Osteoblast (primary cell): ENCODE measurements around the gene MEF2A. TPM values are rescaled to one million over a fixed set of nuclear protein-coding genes. Genes with fewer than 3 reads are reported as not detected.

Source experiments
- DNase-seq: peaks from one replicate; pipeline ENCODE4 v3.0.0; 2011; ENCODE audit warnings: low spot score, mixed read lengths; ENCODE audit not compliant: insufficient read length; ENCODE audit errors: missing footprints
- H2AFZ ChIP-seq: 2 replicates; pipeline ENCODE4 v1.6.0; 2011; ENCODE audit warnings: mild to moderate bottlenecking, low read length
- H3K27ac ChIP-seq: 2 replicates; pipeline ENCODE4 v1.5.1; 2011; ENCODE audit warnings: mild to moderate bottlenecking, low read depth, low read length, moderate library complexity
- H3K27me3 ChIP-seq: 2 replicates; pipeline ENCODE4 v1.6.0; 2012; ENCODE audit warnings: mild to moderate bottlenecking, control low read depth, inconsistent platforms, low read length, moderate library complexity; ENCODE audit not compliant: insufficient read depth
- H3K36me3 ChIP-seq: 2 replicates; pipeline ENCODE4 v1.5.1; 2011; ENCODE audit warnings: mild to moderate bottlenecking, low read length, control low read depth, moderate library complexity; ENCODE audit not compliant: insufficient read depth
- H3K4me1 ChIP-seq: 2 replicates; pipeline ENCODE4 v1.5.1; 2011; ENCODE audit warnings: mild to moderate bottlenecking, low read length, control low read depth, moderate library complexity; ENCODE audit not compliant: insufficient read depth
- H3K4me2 ChIP-seq: 2 replicates; pipeline ENCODE4 v1.6.0; 2011; ENCODE audit warnings: mild to moderate bottlenecking, low read length; ENCODE audit not compliant: insufficient read depth
- H3K4me3 ChIP-seq: fragments of 200-600 bp; sonication (generic); 3 replicates; pipeline ENCODE4 v1.5.1; 2012; ENCODE audit warnings: mild to moderate bottlenecking, low read length, inconsistent platforms; ENCODE audit not compliant: insufficient read depth
- H3K79me2 ChIP-seq: 2 replicates; pipeline ENCODE4 v1.6.0; 2012; ENCODE audit warnings: mild to moderate bottlenecking, low read length, control low read depth, inconsistent platforms; ENCODE audit not compliant: insufficient read depth
- H3K9me3 ChIP-seq: 2 replicates; pipeline ENCODE4 v1.5.1; 2011; ENCODE audit warnings: low read depth, low read length, control low read depth
- H4K20me1 ChIP-seq: 2 replicates; pipeline ENCODE4 v1.6.0; 2012; ENCODE audit warnings: mild to moderate bottlenecking, low read length, control low read depth; ENCODE audit not compliant: insufficient read depth
- total RNA-seq: library from RNA; depleted of rRNA; stranded (reverse); fragments of >200 nt; gene quantifications from 2 replicates; pipeline ENCODE4 v1.2.3, GENCODE V29; 2012
- TF ChIP-seq, protein P1 (sequence below): IDR thresholded peaks from 2 replicates; pipeline ENCODE4 v1.5.1; 2011; ENCODE audit warnings: mild to moderate bottlenecking, low read depth, low read length, moderate library complexity; ENCODE audit errors: extremely low read depth

Gene MEF2A
- total RNA-seq, 1 donor, result 55.4 TPM

DNA sequence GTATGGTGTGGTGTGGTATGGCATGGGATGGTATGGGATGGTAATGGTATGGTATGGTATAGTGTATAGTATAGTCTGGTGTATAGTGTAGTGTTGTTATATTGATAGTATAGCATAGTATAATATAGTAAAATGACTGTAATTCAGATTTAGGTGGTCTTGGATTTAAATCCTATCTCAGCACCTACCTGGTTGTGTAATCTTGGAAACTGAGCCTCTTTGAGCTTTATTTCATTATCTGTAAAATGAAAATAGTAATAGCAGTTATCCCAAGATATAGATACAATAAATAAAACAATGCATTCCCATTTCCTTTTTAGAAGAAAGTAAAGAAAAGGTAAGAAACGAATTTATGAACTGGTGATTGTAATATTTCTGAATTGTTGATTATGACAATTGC lies 27.5 kb upstream of the MEF2A start:
- TF ChIP-seq, protein P1, sequence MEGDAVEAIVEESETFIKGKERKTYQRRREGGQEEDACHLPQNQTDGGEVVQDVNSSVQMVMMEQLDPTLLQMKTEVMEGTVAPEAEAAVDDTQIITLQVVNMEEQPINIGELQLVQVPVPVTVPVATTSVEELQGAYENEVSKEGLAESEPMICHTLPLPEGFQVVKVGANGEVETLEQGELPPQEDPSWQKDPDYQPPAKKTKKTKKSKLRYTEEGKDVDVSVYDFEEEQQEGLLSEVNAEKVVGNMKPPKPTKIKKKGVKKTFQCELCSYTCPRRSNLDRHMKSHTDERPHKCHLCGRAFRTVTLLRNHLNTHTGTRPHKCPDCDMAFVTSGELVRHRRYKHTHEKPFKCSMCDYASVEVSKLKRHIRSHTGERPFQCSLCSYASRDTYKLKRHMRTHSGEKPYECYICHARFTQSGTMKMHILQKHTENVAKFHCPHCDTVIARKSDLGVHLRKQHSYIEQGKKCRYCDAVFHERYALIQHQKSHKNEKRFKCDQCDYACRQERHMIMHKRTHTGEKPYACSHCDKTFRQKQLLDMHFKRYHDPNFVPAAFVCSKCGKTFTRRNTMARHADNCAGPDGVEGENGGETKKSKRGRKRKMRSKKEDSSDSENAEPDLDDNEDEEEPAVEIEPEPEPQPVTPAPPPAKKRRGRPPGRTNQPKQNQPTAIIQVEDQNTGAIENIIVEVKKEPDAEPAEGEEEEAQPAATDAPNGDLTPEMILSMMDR, result no peak
- no peaks in the 10 kb centered on the region for H3K79me2 ChIP-seq
- no peak for DNase-seq
- no peaks in the 10 kb centered on the region for H4K20me1 ChIP-seq
- H3K4me3 ChIP-seq, result no peak overlapping the region
- no peaks in the 10 kb centered on the region for H3K9me3 ChIP-seq
- no peak overlapping the region for H3K4me2 ChIP-seq
- no peak overlapping the region for H3K27ac ChIP-seq
- H3K36me3 ChIP-seq, result no peaks in the 10 kb centered on the region
- H2AFZ ChIP-seq, result no peak overlapping the region
- H3K27me3 ChIP-seq, result no peaks in the 10 kb centered on the region
- peaks cover 18% of the 10 kb centered on the region for H3K4me1 ChIP-seq

DNA sequence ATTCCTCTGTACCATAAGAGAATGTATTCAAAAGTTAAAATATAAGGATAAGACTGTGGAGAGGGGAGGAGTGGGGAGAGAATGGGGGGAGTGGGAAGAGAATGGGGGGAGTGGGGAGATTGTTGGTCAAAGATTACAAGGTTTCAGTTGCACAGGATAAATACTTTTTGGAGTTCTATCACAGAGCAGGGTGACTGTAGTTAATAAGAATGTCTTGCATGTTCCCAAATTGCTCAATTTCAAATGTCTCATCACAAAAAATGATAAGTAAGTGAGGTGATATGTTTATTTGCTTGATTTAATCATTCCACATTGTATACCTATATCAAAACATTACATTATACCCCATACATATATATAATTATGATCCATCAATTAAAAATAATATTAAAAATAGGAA lies 23.0 kb upstream of the MEF2A start:
- Histone ChIP-seq H3K79me2 (no peaks in the 10 kb centered on the region), H3K4me3 (no peak overlapping the region), H3K4me1 (peaks cover 5% of the 10 kb centered on the region), H3K27ac (no peak overlapping the region), H3K27me3 (no peaks in the 10 kb centered on the region), H3K4me2 (no peak overlapping the region), H4K20me1 (no peaks in the 10 kb centered on the region), H3K36me3 (no peaks in the 10 kb centered on the region), H2AFZ (no peak overlapping the region), H3K9me3 (no peaks in the 10 kb centered on the region)
- DNase-seq, result no peak
- TF ChIP-seq, protein P1, result no peak

DNA sequence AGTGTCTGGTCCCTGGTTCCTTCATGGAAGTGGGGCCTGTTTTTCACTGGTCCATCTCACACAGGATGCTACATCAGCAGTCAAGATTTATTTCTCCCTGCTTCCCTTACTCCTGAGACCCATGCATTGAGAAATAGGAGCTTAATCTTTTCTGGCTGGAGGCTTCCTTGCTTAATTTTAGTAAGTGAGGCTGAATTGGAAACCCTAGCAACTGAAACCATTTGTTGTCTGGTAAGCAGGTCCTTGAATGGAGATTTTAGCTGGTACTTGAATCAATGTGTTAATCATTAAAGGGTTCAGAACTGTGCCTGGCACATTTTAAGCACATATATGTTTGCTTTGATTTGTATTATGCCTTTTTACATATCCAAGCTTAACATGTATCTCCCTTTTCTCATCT lies 20.2 kb upstream of the MEF2A start:
- H3K27ac ChIP-seq, result no peak overlapping the region
- H3K4me3 ChIP-seq, result no peak overlapping the region
- no peaks in the 10 kb centered on the region for H3K9me3 ChIP-seq
- no peak overlapping the region for H3K4me2 ChIP-seq
- peaks cover 5% of the 10 kb centered on the region for H3K4me1 ChIP-seq
- no peaks in the 10 kb centered on the region for H3K36me3 ChIP-seq
- no peaks in the 10 kb centered on the region for H4K20me1 ChIP-seq
- H3K79me2 ChIP-seq, result no peaks in the 10 kb centered on the region
- H3K27me3 ChIP-seq, result no peaks in the 10 kb centered on the region
- TF ChIP-seq, protein P1, result no peak
- no peak for DNase-seq
- H2AFZ ChIP-seq, result no peak overlapping the region

DNA sequence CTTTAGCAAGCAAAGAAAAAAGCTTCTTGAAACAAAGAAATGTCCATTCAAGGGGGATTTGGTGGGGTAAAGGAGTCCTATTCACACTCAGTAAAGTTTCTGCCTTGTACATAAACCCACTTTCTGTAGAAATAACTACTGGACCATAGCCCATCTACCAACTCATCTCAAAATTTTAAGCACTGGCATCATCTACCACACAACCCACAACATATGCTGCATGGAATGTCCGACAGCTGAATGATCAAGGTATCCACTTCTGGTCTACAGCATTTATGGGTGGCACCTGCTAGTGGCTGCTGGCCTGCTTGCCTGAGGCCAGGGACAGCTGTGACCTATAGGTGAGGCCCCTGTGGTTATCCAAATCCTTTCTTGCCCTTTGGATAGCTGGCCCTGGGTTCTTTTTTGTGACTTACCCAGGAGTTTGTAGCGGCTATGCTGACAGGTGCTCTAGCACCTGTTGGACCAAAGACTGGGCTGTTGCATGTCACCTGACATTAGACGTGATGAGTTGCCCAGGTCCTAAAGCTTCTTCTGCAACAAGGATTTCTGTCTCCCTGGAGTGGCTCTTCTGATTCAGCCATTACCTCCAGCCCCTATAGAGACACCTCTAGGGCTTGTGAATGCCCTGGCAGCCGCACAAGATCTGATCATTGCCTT lies 19.2 kb upstream of the MEF2A start:
- no peak overlapping the region for H3K4me3 ChIP-seq
- no peaks in the 10 kb centered on the region for H3K36me3 ChIP-seq
- peaks cover 5% of the 10 kb centered on the region for H3K4me1 ChIP-seq
- H3K27me3 ChIP-seq, result no peaks in the 10 kb centered on the region
- peak; percentile 55 for DNase-seq
- no peak overlapping the region for H3K27ac ChIP-seq
- no peaks in the 10 kb centered on the region for H3K79me2 ChIP-seq
- H3K4me2 ChIP-seq, result no peak overlapping the region
- H3K9me3 ChIP-seq, result no peaks in the 10 kb centered on the region
- TF ChIP-seq, protein P1, result no peak
- no peak overlapping the region for H2AFZ ChIP-seq
- H4K20me1 ChIP-seq, result no peaks in the 10 kb centered on the region
